Ishikawa (cell line): ENCODE measurements around the gene SGCD.

Experiments
- CEBPB ChIP-seq: IDR thresholded peaks from 2 replicates; pipeline ENCODE4 v1.6.1; 2012
- CREB1 ChIP-seq: IDR thresholded peaks from 2 replicates; pipeline ENCODE4 v1.6.1; 2012; ENCODE audit warnings: low read depth
- EGR1 ChIP-seq: IDR thresholded peaks from 2 replicates; pipeline ENCODE4 v1.6.1; 2012
- EP300 ChIP-seq: IDR thresholded peaks from 2 replicates; pipeline ENCODE4 v1.6.1; 2012; ENCODE audit warnings: borderline replicate concordance
- FOXM1 ChIP-seq: IDR thresholded peaks from 2 replicates; pipeline ENCODE4 v1.6.1; 2012; ENCODE audit warnings: low read depth, borderline replicate concordance
- NFIC ChIP-seq: IDR thresholded peaks from 2 replicates; pipeline ENCODE4 v1.6.1; 2012
- RAD21 ChIP-seq: IDR thresholded peaks from 2 replicates; pipeline ENCODE4 v1.6.1; 2012; ENCODE audit warnings: low read depth
- REST ChIP-seq: IDR thresholded peaks from 2 replicates; pipeline ENCODE4 v1.6.1; 2012; ENCODE audit warnings: low read depth, mild to moderate bottlenecking
- TAF1 ChIP-seq: IDR thresholded peaks from 2 replicates; pipeline ENCODE4 v1.6.1; 2012; ENCODE audit warnings: low read depth, mild to moderate bottlenecking
- TCF12 ChIP-seq: IDR thresholded peaks from 2 replicates; pipeline ENCODE4 v1.6.1; 2012; ENCODE audit warnings: low read depth
- TEAD4 ChIP-seq: IDR thresholded peaks from 2 replicates; pipeline ENCODE4 v1.6.1; 2012
- YY1 ChIP-seq: IDR thresholded peaks from 2 replicates; pipeline ENCODE4 v1.6.1; 2012; ENCODE audit warnings: low read depth
- ZBTB7A ChIP-seq: IDR thresholded peaks from 2 replicates; pipeline ENCODE4 v1.6.1; 2012; ENCODE audit warnings: low read depth
- TF ChIP-seq, protein P1 (sequence below): IDR thresholded peaks from 2 replicates; pipeline ENCODE4 v1.6.1; 2012
- TF ChIP-seq, protein P2 (sequence below): IDR thresholded peaks from 2 replicates; pipeline ENCODE4 v1.6.1; 2012

SGCD gene

GRCh38 chr5:156698323-156698722 lies 371.4 kb downstream of the SGCD start:
- TF ChIP-seq, protein P1, sequence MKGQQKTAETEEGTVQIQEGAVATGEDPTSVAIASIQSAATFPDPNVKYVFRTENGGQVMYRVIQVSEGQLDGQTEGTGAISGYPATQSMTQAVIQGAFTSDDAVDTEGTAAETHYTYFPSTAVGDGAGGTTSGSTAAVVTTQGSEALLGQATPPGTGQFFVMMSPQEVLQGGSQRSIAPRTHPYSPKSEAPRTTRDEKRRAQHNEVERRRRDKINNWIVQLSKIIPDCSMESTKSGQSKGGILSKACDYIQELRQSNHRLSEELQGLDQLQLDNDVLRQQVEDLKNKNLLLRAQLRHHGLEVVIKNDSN: no peak
- TF ChIP-seq, protein P2, sequence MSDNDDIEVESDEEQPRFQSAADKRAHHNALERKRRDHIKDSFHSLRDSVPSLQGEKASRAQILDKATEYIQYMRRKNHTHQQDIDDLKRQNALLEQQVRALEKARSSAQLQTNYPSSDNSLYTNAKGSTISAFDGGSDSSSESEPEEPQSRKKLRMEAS: no peak
- no peak for TF ChIP-seq CREB1
- no peak for TF ChIP-seq EP300

DNA sequence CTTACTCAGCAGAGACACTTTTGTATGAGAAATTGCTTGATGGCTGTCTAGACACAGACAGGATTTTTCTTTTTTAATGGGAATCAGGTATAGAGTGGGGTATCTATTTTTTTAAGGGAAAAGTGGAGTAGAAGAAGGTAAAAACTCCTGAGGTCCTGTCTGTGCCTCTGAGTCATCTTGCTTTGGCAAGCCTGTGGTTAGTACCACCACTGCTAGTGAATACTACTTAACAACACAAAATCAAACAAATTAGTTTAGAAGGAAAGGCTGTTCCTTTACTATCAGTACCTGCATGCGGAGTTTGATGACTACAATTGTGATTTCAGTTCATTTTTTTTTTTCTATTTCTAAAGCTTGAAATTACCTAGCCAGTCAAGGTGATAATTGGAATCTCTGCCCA lies 372.2 kb downstream of the SGCD start:
- TF ChIP-seq TEAD4 (no peak), EGR1 (no peak), CEBPB (no peak), RAD21 (no peak), ZBTB7A (no peak), TCF12 (no peak), TAF1 (no peak), NFIC (no peak), EP300 (no peak), REST (no peak), FOXM1 (no peak), YY1 (no peak), CREB1 (no peak)
- TF ChIP-seq, protein P2: no peak
- TF ChIP-seq, protein P1: no peak

- TF ChIP-seq REST (no peak), TEAD4 (no peak), YY1 (no peak), CREB1 (no peak), TCF12 (no peak), ZBTB7A (no peak), TAF1 (no peak), RAD21 (no peak), FOXM1 (no peak), NFIC (no peak), CEBPB (no peak), EGR1 (no peak), EP300 (no peak)
- TF ChIP-seq, protein P2: no peak
- TF ChIP-seq, protein P1: no peak
Observed at GRCh38 chr5:156704139-156704538, 377.2 kb downstream of the SGCD start.

DNA sequence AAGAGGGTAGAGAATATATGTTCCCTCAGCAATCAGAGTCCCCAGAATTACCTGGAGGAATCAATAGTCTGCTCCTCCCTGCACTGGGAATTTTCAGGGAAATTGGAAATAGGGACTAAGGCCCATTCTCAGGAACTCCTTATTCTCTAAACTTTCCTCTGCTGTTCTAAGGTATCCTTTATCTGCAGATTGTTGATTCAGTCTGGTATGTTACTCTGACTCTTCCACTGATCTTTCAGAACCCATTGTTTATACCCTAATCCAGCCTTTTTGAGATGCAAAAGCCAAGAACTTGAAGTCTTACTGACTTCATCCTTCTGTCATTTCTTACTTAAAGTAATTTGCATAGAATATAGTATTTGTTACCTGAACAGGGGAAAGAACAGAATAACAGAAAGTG lies 379.7 kb downstream of the SGCD start:
- no peak for TF ChIP-seq NFIC
- TF ChIP-seq CREB1: no peak
- no peak for TF ChIP-seq EP300
- TF ChIP-seq, protein P1: no peak
- TF ChIP-seq TEAD4: no peak
- no peak for TF ChIP-seq FOXM1
- TF ChIP-seq TCF12: no peak
- no peak for TF ChIP-seq TAF1
- TF ChIP-seq, protein P2: no peak
- no peak for TF ChIP-seq CEBPB
- no peak for TF ChIP-seq YY1
- no peak for TF ChIP-seq REST
- TF ChIP-seq ZBTB7A: no peak
- no peak for TF ChIP-seq RAD21
- TF ChIP-seq EGR1: no peak
